Stimulated activated CD8-positive, alpha-beta memory T cell treated with anti-CD3 and anti-CD28 coated beads, Interleukin-2, amount 100 ng/mL, for 1 hour (primary cell): ENCODE results near the gene C18orf63.
A peak's percentile ranks its signal among the peaks of the same experiment; 100 is the strongest.
"Not testable (repeated sequence)": the region's sequence is repeated elsewhere in the genome, so short reads cannot be mapped to it uniquely, and the experiment has no call there.

ENCODE experiments used
- DNase-seq, 2 donors: peaks; one replicate each; pipeline ENCODE4 v3.0.0-alpha.2; 2020; ENCODE audit warnings: low read depth in 2 of 2

Gene C18orf63

DNA sequence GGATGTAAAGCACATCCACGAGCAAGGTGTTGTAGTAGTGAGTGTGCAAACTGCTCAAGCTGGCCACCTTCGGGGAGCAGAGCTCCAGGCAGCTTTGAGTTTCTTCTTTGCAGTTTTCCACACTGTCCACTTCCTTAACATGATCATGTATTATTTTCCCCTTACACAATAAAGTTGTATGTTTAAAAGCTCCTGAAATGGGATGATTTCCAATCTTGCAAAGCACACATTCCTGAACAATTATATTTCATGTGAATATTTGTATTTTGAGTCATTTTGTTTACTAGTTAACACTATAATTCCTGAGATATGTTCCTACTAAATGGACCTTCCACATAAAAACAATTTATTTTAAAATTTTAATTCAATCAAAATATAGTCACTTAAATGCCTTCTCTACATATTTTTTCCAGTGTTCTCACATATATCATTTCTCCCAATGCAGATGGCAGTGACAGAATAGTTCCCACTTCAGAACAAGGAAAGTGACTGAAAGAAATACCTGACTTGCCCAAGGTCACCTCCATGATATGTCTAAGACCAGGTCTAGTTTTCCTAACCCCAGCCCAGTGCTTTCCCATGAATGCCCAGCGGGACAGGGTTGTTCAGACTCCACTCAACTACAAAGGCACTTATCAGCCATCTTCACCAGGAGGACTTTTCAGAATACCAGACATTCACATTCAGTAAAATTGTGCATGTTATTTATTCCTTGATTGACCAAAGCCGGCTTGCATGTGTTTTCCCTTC, 29.4 kb upstream of the C18orf63 start:
- no peak for DNase-seq

DNA sequence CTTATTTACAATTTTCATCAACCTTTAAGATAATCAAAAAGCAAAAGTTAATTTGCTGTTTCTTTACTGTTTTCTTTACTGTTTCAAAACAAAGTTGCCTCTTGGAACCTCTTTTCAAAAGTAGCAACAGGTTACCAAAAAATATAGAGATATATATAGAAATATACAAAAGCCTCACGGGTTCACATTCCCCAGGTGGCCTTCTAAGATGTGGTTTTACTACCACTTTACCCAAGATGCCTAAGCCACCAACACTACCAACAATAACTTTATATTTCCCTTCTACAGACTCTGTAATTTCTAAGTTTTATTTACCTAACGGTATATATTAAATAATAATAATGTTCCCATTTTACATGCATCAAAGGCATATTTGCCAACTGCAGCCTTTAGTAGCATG, 28.8 kb upstream of the C18orf63 start:
- no peak for DNase-seq

DNA sequence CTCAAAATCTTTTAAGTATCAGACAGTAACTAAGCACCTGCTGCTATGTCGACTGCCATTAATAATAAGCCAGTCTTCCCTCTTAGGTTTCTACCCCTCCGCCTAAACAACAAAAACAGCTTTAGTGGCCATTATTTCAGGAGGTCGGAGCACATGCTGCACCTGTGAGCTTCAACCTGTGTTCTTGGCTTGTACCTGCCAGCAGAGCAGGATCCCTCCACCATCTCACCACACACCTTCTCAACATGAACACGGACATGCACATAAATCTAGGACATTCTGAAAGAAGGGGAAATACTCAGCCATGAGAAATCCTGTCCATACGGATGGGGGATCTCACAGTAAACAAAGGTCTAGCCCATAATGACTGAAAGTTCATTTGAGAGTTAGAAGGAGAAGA, 27.6 kb upstream of the C18orf63 start:
- no peak for DNase-seq

GRCh38 chr18:74288730-74289129, 26.9 kb upstream of the C18orf63 start:
- no peak for DNase-seq

DNA sequence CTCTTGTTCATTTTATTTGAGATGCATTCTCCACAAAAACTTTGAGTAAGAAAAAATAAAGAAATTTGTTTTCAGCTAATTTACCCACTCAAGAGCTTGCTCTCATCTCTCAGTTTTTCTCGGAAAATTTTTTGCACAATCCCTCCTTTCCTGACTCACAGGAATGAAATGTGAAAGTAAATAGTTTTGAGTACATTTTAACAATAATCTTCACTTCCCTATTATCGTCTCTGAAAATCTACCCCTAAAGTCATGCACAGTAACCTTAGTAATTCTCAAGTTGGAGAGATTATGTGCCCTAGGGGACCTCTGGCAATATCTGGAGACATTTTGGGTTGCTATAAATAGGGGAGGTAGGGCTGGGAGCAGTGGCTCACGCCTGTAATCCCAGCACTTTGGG, 26.5 kb upstream of the C18orf63 start:
- DNase-seq = no peak

DNA sequence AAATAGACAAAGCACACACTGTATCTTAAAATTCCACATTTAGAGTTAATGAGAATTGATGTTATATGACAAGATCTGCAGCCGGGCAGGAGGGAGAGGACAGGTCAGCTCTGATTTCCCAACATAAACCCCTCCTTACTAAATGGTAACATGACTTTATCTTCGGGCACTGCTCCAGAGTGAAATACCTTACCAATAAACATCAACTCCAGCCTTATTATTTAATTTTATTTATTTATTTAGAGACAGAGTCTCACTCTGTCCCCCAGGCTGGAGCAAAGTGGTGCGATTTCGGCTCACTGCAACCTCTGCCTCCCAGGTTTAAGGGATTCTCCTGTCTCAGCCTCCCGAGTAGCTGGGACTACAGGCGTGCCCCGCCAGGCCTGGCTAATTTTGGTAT, 25.6 kb upstream of the C18orf63 start:
- no peak for DNase-seq

DNA sequence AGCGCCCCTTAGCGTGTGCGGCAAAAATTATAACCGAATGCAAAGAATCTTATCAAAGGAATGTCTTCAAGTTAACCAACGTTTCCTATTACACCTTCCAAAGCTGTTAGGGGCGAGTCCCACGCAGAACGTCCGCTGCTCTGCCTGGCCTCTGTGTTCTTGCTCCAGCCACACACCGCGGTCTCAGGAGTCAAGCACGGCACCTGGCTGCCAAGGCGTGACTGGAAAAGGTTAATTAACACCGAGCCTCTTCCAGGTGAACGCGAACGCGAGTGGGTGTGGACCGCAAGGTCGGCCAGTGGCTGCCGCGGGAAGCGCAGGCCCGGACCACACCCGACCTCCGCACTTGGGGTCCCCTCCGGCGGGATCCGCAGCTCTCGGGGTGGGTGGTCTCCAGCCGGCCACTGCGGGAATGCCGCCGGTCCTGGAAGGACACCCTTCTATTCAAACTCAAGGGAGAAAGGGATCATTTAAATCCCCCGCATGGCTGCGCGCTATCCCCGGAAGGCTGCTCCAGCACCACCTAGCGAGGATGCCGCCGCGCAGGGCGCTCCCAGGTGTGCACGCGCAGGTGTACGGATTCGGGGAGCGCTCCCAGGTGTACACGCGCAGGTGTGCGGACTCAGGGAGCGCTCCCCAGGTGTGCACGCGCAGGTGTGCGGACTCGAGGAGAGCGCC, 24.7 kb upstream of the C18orf63 start:
- DNase-seq = no peak

DNA sequence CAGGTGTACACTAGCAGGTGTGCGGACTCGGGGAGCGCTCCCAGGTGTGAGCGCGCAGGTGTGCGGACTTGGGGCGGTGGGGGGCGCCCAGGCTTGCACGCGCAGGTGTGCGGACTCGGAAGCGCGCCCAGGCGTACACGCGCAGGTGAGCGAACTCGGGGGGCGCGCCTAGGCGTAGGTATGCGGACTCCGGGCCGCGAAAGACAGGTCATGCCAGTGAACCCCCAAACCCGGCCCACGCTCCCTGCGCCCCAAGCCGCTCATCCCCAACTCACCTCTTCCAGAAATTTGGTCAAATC, 24.2 kb upstream of the C18orf63 start:
- no peak for DNase-seq

- DNase-seq = peak; percentile 97 to 99
Measured at GRCh38 chr18:74291771-74292540, 23.7 kb upstream of the C18orf63 start, which contains the start of gene CYB5A. CYB5A (minus strand) TSS chr18:74291963; CDS start chr18:74291875, 88 bp downstream.

DNA sequence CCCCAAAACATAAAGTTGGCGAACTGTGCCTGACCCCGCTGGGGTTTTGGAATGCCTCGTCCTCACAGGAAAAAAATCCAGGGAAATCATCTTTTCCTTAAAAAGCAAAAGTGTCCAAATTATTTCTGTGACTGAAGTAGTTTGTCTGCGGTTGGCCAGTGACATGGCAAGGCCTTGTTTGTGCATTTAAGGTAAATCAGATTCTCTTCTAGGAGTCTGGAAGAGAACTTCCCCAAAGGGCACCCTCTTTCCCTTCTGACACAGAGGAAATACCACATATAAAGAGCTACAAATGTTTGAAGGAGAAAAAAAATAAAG, 23.1 kb upstream of the C18orf63 start:
- DNase-seq = no peak

DNA sequence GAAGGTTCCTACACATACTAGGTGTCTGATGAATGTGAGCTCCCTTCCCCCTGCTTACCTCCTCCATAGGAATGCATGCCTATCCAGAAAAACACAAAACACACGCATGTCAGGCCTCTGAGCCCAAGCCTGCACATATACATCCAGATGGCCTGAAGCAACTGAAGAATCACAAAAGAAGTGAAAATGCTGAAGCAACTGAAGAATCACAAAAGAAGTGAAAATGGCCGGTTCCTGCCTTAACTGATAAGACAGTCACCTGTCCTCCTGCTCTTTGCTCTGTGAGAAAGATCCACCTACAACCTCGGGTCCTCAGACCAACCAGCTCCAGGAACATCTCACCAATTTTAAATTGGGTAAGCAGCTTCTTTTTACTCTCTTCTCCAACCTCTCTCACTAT, 22.7 kb upstream of the C18orf63 start:
- DNase-seq = not testable (repeated sequence)

DNA sequence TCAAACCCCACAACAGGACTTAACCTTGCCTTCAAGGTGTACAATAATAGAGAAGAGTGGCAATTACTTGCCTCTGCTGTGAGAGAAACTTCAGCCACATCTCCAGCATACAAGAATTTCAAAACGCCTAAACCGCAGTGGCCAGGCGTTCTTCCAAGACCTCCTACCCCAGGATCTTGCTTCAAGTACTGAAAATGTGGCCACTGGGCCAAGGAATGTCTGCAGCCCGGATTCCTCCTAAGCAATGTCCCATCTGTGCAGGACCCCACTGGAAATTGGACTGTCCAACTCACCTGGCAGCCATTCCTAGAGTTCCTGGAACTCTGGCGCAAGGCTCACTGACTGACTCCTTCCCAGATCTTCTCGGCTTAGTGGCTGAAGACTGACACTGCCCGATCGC, 21.1 kb upstream of the C18orf63 start:
- no peak for DNase-seq

DNA sequence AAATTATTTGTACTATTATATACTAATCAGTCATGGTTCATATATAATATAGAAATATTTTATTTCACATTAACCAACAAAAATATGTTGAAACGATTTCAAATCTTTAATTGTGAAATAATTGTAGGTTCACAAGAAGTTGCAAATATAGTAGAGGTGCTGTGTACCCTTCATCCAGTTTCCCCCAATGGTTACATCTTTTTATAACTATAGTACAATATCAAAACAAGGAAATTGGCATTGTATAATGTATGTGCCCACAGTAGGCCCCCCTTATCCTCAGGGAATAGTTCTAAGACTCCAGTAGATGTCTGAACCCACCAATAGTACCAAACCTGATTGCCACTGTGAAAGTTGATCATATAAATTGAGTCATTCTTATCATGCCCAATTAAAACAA, 16.5 kb upstream of the C18orf63 start:
- no peak for DNase-seq

- no peak for DNase-seq
Measured at GRCh38 chr18:74299746-74300145, 15.9 kb upstream of the C18orf63 start.

DNA sequence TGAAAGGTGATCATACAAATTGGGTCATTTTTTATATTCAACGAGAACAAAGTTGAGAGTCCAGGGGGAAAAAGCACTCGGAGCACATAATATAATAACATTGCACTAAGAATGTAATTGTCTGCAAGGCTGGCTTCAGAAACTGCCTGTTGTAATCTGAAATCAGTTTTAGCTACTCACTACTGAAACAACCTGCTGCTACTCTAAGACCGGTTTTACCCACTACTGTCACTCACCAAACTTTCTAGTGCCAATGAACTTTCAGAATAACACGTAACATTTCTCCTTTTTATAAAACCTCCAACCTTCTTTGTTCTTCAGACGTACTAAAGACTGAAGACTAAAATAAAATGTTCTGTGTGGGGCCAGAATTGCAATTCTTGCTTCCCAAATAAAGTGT, 12.3 kb upstream of the C18orf63 start:
- no peak for DNase-seq

DNA sequence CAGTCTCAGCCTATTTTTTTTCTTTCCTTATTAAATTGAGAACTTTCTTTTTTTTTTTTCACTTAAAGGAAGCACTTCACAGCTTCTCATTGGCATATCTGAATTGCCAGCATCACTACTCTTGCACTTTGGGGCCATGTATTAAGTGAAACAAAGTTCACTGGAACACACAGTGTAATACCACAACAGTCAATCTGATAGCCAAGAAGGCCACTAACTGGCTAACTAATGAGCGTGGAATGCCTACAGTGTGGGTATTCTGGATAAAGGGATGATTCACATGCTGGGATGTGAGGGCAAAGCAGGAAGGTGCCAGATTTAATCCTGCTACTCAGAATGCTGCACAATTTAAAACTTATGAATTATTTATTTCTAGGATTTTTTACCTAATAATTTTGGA, 11.7 kb upstream of the C18orf63 start:
- DNase-seq = no peak

DNA sequence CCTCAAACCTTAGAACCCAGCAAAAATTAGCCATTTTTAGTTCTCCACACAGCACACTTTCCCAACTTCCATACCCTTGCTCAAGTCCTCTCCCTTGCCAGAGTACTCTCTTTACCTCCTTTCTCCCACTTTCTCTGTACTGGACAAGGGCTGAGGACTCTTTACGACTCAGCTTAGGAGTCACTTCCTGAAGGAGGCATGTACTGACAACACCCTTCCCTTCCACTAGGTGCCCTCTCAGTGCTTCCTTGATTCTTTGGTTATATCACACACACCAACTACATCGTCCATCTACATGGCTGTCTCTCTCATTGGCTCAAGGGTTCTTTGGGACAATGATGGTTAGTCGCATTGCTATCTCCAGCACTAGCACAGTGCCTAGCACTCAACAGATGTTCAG, 5.2 kb upstream of the C18orf63 start:
- no peak for DNase-seq

GRCh38 chr18:74311000-74311399, 4.6 kb upstream of the C18orf63 start:
- DNase-seq = no peak

- DNase-seq = no peak
Measured at GRCh38 chr18:74314759-74315463, 728 bp upstream of the C18orf63 start.

GRCh38 chr18:74316257-74317170, 875 bp downstream of the C18orf63 start:
- no peak for DNase-seq

GRCh38 chr18:74326231-74326630, 10.6 kb downstream of the C18orf63 start:
- no peak for DNase-seq
